ENCODE measurements around the gene GIGYF1.
"Not testable (repeated sequence)": the region's sequence is repeated elsewhere in the genome, so short reads cannot be mapped to it uniquely, and the experiment has no call there.

Gene GIGYF1, protein sequence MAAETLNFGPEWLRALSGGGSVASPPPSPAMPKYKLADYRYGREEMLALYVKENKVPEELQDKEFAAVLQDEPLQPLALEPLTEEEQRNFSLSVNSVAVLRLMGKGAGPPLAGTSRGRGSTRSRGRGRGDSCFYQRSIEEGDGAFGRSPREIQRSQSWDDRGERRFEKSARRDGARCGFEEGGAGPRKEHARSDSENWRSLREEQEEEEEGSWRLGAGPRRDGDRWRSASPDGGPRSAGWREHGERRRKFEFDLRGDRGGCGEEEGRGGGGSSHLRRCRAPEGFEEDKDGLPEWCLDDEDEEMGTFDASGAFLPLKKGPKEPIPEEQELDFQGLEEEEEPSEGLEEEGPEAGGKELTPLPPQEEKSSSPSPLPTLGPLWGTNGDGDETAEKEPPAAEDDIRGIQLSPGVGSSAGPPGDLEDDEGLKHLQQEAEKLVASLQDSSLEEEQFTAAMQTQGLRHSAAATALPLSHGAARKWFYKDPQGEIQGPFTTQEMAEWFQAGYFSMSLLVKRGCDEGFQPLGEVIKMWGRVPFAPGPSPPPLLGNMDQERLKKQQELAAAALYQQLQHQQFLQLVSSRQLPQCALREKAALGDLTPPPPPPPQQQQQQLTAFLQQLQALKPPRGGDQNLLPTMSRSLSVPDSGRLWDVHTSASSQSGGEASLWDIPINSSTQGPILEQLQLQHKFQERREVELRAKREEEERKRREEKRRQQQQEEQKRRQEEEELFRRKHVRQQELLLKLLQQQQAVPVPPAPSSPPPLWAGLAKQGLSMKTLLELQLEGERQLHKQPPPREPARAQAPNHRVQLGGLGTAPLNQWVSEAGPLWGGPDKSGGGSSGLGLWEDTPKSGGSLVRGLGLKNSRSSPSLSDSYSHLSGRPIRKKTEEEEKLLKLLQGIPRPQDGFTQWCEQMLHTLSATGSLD (N-terminal part only)

DNA sequence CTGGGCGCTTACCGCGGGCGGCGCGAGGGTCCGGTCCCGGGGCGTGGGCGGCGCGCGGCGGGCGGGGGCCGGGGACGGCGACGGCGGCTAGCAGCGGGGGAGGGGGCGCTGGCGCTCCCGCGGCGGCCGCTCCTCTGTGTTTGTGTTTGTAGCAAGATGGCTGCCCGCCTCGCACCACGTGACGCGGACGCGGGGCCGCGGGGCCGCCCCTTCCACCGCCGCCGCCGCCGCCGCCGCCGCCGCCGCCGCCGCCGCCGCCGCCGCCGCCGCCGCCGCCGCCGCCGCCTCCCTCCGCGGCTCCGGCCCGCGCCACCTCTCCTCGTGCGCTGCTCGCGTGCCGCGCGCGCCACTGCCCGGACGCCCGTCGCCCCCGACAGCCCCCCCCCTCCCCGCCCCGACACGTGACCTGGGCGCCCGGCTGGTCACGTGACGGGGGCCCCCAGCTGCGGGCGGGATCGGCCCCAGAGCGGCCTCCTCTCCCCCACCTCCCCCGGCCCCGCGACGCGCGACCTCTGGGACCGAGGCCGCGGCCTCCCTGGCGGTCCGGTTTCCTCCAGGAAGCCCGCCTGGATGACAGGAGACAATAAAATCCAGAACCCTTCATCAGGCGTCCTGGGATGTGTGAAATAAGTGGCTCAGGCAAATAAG is at the start of gene GIGYF1:
Gene GIGYF1, minus strand, starts transcription at position 153 of the 648 bp plus-strand sequence. CDS start 6,012 bp downstream, outside the sequence.
- peak; percentile 53 for DNase-seq (ENCODE audit: low read depth)

DNA sequence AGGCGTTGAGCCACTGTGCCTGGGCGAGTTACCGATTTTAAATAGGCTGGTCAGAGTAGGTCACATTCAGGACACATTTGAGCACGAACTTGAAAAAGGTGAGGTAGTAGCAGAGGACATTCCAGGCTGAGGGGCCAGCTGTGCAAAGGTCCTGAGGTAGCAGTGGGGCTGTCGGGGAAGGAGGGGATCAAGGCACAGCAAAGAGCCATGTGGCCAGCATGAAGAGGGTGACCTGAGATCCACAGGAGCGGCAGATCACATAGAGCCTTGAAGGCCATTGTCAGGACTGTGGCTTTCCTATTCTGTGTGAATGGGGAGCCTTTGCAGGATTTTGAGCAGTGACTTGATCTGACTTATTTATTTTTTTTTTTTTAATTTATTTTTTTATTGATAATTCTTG is 45.9 kb upstream of the GIGYF1 start:
- DNase-seq (ENCODE audit: low read depth), result no peak

DNA sequence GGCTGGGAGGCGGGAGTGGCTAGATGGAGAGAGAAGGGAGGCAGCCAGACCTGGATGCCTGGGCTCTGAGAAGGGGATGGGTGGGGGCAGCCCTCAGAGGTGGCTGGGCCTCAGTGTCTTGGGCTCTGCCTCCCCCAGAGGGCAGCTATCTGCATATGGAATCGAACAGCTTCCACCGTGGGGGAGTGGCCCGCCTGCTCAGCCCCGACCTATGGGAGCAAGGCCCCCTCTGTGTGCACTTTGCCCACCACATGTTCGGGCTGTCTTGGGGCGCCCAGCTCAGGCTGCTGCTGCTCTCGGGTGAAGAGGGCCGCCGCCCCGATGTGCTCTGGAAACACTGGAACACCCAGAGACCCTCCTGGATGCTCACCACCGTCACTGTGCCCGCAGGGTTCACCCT is 42.6 kb upstream of the GIGYF1 start:
- no peak for DNase-seq (ENCODE audit: low read depth)

DNA sequence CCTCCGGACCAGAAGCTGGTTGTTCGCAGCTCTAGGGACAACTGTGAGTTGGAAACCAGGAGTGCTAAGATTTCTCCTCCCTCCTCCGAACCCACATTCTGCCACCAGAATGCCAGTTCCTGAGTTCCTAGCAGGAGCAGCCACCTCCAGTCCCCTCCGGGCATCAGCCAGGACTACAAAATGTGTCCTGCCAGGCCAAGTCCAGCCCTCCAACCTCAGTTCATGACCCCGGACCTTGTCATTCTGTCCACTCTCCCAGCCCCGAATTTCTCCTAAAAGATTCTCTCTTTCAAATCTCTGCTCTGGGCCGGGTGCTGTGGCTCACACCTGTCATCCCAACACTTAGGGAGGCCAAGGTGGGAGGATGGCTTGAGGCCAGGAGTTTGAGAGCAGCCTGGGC is 41.7 kb upstream of the GIGYF1 start:
- DNase-seq (ENCODE audit: low read depth), result no peak

DNA sequence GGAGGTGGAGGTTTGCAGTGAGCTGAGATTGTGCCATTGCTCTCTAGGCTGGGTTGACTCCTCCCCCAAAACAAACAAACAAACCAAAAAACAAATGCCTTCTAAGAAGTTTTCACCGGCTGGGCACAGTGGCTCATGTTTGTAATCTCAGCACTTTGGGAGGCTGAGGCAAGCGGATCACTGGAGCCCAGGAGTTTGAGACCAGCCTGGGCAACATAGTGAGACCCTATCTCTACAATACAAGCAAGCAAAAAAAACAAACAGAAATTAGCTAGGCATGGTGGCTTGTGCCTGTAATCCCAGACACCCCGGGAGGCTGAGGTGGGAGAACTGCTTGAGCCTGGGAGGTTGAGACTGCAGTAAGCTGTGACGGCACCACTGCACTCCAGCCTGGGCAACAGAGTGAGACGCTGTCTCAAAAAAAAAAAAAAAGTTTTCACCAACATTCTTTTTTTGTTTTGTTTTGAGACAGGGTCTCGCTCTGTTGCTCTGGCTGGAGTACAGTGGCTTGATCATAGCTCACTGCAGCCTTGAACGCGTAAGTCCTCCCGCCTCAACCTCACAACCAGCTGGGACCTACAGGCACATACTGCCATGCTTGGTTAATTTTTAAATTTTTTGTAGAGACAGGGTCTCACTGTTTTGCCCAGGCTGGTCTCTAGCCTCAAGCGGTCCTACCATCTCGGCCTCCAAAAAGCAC is 38.0 kb upstream of the GIGYF1 start:
- DNase-seq (ENCODE audit: low read depth), result no peak

DNA sequence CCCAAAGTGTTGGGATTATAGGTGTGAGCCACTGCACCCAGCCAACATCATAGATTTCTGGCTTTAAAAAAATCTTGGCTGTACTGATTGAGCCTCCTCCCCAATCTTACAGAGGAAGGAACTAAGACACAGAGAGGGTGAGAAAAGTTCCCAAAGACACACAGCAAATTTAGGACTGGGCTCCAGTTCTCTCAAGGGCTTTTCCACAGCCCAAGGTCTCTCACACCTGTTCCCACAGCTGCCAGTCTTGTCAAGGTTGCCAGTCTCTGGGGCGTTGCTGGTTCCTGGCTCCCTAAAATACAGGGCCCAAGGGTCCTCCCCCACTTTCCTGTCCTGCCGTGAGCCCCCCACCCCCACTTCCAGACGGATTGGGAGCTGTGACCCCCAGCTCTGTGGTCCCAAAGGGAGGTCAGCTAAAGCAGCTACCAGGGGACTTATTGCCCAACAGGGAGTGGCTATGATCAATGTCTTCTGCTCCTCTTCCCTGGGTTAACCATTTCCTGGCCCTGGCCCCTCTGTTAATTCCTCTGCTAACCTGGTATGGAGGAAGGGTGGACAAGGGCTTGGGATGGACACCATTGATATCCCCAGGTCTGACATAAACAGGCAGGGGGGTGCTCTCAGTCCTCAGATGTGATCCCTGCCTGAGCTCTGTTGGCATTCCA is 36.2 kb upstream of the GIGYF1 start:
- no peak for DNase-seq (ENCODE audit: low read depth)

DNA sequence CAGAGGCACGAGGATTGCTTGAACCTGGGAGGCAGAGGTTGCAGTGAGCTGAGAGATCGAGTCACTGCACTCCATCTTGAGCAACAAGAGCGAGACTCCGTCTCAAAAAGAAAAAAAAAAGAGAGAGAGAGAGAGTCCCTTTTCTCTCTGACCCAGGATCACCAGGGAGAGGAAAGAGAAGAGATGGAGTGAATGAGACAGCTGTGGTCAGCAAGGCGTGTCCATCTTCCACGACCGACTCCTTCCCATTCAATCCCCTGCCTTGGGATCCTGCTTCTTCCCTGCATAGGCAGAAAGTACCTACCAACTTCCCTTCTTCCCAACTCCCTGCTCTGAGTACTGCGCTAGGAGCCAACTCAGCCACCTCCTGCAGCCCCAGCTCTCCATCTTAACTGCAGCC is 34.1 kb upstream of the GIGYF1 start:
- no peak for DNase-seq (ENCODE audit: low read depth)

DNA sequence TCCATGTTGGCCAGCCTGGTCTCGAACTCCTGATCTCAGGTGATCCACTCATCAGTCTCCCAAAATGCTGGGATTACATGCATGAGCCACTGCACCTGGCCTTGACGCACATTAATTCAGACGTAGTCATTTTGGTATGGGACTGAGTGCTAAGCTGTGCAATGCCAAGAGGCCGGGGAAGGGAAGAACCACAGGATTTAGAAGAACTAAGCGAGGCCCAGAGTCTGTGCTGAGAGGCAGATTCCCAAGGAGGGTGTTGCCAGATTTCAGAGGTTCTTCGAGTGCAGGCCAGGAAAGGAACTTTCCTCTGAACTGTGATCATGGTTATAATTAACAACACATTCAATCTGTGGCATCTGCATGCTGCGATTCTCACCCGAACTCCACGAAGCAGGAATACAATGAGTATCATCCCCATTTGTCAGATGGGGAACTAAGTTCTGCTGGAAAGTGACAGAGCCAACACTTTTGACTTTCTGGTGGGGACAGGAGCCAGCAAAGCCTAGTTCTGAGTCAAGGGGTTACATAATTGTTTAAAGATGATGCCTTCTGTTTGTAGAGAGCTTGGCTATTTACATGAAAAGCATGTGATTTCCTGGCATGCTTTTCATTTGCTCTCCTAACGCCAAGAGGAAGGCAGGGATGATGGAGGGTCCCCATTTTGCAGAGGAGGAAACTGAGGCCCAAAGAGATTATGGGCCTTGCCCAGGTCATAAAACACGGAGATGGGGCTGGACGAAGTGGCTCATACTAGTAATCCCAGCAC is 33.1 kb upstream of the GIGYF1 start:
- no peak for DNase-seq (ENCODE audit: low read depth)

DNA sequence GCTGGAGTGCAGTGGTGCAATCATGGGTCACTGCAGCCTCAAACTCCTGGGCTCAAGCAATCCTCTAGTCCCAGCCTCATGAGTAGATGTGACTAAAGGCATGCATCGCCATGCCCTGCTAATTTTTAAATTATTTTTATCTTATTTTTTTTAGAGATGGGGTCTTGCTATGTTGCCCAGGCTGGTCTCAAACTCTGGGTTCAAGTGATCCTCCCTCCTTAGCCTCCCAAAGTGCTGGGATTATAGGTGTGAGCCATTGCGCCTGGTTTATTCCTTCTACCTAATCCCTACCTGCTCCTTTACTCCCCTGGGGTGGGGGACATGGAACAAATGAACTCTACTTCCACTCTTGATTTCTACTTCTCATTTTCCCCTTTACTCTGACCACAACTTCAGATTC is 30.3 kb upstream of the GIGYF1 start:
- not testable (repeated sequence) for DNase-seq (ENCODE audit: low read depth)

DNA sequence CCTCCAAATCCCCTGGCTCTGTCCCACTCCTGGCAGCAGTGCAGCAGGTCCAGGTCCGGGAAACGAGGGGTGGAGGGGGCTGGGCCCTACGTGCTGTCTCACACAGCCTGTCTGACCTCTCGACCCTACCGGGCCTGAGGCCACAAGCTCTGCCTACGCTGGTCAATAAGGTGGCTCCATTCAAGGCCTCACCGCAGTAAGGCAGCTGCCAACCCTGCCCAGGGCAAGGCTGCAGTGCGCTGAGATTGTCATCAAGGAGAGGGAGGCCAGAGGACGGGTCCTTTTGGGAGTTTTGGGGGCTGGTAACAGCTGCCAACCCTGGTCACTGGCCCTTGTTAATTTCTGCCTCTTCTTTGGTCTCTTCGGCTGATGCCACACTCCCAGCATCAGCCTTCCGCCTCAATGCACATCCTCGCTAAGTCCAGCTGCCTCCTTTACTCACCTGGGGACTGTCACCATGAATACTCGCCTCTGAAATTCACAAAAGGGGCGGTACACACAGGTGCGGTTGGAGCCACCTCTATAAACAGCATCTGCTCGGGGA is 29.8 kb upstream of the GIGYF1 start:
- no peak for DNase-seq (ENCODE audit: low read depth)

DNA sequence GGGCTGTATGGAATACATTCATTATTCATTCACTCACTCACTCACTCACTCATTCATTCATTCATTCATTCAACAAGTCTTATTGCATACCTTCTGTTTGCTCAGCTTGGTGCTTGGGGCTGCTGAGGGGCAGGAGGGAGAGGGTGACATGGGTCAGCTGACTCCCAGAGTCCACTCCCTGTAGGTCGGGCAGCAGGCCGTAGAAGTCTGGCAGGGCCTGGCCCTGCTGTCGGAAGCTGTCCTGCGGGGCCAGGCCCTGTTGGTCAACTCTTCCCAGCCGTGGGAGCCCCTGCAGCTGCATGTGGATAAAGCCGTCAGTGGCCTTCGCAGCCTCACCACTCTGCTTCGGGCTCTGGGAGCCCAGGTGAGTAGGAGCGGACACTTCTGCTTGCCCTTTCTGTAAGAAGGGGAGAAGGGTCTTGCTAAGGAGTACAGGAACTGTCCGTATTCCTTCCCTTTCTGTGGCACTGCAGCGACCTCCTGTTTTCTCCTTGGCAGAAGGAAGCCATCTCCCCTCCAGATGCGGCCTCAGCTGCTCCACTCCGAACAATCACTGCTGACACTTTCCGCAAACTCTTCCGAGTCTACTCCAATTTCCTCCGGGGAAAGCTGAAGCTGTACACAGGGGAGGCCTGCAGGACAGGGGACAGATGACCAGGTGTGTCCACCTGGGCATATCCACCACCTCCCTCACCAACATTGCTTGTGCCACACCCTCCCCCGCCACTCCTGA is 28.6 kb upstream of the GIGYF1 start:
- DNase-seq (ENCODE audit: low read depth), result no peak

DNA sequence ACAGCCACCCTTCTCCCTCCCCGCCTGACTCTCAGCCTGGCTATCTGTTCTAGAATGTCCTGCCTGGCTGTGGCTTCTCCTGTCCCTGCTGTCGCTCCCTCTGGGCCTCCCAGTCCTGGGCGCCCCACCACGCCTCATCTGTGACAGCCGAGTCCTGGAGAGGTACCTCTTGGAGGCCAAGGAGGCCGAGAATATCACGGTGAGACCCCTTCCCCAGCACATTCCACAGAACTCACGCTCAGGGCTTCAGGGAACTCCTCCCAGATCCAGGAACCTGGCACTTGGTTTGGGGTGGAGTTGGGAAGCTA is 27.4 kb upstream of the GIGYF1 start:
- DNase-seq (ENCODE audit: low read depth), result no peak

DNA sequence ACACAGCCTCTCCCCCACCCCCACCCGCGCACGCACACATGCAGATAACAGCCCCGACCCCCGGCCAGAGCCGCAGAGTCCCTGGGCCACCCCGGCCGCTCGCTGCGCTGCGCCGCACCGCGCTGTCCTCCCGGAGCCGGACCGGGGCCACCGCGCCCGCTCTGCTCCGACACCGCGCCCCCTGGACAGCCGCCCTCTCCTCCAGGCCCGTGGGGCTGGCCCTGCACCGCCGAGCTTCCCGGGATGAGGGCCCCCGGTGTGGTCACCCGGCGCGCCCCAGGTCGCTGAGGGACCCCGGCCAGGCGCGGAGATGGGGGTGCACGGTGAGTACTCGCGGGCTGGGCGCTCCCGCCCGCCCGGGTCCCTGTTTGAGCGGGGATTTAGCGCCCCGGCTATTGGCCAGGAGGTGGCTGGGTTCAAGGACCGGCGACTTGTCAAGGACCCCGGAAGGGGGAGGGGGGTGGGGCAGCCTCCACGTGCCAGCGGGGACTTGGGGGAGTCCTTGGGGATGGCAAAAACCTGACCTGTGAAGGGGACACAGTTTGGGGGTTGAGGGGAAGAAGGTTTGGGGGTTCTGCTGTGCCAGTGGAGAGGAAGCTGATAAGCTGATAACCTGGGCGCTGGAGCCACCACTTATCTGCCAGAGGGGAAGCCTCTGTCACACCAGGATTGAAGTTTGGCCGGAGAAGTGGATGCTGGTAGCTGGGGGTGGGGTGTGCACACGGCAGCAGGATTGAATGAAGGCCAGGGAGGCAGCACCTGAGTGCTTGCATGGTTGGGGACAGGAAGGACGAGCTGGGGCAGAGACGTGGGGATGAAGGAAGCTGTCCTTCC is 26.8 kb upstream of the GIGYF1 start:
- DNase-seq (ENCODE audit: low read depth), result no peak

DNA sequence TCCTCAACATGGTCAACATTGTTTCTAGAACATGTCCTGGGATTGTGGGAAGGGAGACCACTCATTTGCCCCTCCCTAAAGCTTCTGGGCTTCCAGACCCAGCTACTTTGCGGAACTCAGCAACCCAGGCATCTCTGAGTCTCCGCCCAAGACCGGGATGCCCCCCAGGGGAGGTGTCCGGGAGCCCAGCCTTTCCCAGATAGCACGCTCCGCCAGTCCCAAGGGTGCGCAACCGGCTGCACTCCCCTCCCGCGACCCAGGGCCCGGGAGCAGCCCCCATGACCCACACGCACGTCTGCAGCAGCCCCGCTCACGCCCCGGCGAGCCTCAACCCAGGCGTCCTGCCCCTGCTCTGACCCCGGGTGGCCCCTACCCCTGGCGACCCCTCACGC is 26.2 kb upstream of the GIGYF1 start, which contains the start of gene EPO:
Gene EPO, plus strand, starts transcription at position 190 of the 392 bp plus-strand sequence. CDS start 513 bp downstream, outside the sequence.
- DNase-seq (ENCODE audit: low read depth), result no peak

DNA sequence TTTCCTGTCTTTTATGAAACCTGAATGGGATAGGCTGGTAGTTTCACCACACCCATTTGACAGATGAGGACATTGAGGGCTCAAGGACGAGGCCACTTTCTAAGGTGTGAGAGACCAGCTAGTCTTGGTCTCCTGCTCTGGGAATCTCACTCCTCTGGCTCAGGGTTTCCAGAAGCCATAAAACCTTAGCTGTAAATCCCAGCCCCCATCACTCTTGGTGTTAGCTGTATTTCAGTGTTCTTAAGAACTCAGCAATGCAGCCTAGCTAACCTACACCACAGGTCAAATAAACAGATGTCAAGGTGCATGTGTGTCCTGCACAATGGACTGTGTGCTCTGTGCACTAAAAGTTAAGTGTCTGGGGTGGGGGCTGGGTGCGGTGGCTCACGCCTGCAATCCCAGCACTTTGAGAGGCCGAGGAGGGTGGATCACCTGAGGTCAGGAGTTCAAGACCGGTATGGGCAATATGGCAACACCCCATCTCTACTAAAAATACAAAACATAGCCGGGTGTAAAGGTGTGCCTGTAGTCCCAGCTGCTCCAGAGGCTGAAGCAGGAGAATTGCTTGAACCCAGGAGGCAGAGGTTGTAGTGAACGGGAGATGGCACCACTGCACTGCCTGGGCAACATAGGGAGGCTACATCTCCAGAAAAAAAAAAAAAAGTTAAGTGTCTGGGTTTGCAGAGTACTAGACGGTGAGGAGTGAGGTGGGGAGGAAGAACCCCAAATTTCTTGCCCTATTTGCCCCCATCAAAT is 25.7 kb upstream of the GIGYF1 start:
- DNase-seq (ENCODE audit: low read depth), result no peak

DNA sequence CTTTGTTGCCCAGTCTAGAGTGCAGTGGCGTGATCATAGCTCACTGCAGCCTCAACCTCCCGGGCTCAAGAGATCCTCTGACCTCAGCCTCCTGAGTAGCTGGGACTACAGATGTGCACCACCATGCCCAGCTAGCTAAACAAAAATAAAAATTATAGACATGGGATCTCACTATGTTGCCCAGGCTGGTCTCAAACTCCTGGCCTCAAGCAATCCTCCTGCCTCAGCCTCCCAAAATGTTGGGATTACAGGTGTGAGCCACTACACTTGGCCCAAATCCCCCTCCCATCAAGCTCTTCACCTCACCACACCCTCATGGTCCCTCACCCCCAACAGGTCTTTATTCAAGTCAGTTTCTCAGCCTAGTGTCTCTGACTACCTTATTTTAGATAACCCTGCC is 23.0 kb upstream of the GIGYF1 start:
- not testable (repeated sequence) for DNase-seq (ENCODE audit: low read depth)

DNA sequence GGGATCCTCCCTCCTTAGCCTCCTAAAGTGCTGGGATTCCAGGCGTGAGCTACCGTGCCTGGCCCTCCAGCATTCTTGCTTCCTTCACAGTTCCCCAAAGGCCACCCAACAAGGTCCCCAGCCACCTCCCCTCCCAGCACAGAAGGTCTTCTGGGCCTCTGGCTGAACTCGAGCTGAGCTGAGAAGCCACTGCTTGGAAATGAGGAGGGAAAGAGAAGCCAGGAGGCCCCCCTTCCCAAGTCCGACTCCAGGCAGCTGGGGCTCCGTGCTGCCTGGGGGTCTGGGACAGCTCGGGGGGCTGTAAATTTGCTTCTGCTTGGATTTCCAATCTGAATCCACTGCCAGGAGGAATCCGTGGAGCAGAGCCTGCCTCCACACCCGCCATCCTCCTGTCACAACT is 20.7 kb upstream of the GIGYF1 start:
- DNase-seq (ENCODE audit: low read depth), result no peak

DNA sequence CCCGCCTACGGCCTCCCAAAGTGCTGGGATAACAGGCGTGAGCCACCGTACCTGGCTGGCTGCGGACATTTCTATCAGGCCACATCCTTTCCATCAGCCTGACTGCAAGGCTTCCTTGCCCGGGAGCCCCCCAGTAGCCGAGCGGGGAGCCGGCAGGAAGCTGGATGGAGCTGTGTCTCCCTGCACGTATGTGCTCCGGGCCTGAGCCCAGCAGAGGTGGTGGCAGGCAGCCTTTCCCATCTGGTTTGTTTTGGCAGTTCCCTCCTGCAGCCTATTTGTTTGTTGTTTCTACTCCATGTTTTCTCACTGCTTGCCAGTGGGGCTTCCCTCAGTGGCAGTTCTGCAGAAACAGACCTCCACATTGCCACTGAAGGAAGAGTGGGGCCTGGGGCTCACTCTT is 17.3 kb upstream of the GIGYF1 start:
- DNase-seq (ENCODE audit: low read depth), result no peak
